Measurements from ENCODE around the gene GALNS. TPM values are rescaled to one million over a fixed set of nuclear protein-coding genes. Genes with fewer than 3 reads are reported as not detected.

GALNS gene
- total RNA-seq, 2 experiments from 2014 or later, result 30.8 to 38.8 TPM

DNA sequence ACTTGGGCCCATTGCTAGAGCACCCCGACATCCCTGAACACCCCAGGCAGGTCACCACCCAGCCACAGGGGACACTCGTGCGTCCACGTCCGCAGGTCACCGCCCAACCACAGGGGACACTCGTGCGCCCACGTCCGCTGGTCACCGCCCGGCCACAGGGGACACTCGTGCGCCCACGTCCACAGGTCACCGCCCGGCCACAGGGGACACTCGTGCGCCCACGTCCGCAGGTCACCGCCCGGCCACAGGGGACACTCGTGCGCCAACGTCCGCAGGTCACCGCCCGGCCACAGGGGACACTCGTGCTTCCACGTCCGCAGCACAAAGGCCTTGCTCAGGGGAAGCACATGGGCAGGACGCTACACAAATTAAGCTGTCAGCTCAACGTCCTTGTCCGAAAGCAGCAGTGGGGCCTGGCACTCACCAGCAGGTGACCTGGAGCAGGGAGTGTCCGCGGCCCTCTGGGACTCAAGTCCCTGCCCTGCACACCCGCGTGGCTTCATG lies 17.7 kb downstream of the GALNS start:
- H3K4me1 Mint-ChIP-seq, result peaks cover 5% of the 10 kb centered on the region
- H3K27ac Mint-ChIP-seq, result no peak overlapping the region
- no peak for ATAC-seq
- CTCF ChIA-PET, result no interaction called here
- no peaks in the 10 kb centered on the region for H3K36me3 Mint-ChIP-seq
- H3K4me3 Mint-ChIP-seq, result no peak overlapping the region
- H3K9me3 Mint-ChIP-seq (ENCODE audit: low read depth), result no peaks in the 10 kb centered on the region
- no peaks in the 10 kb centered on the region for H3K27me3 Mint-ChIP-seq
- no peak for DNase-seq

DNA sequence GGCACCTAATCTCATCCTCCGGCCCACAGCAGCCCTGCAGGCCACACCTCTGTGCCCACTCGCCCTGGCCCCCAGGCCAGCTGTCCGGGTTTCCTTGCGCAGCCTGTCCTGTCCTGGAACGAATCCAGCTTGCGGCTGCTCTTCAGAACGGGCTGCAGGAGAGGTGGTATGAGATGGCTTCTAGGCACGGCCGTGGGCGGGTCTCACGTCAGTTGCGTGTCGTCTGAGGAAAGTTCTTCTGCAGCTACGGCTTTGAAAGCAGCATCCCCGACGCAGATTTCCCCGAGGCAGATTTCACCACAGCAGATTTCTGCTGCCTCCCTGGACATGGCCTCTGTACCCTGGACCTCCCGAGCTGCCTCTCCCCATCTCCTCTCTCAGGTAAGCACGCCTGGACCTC lies 18.2 kb downstream of the GALNS start:
- Mint-ChIP-seq H3K27me3 (no peaks in the 10 kb centered on the region), H3K4me1 (peaks cover 5% of the 10 kb centered on the region)
- no peak for DNase-seq

DNA sequence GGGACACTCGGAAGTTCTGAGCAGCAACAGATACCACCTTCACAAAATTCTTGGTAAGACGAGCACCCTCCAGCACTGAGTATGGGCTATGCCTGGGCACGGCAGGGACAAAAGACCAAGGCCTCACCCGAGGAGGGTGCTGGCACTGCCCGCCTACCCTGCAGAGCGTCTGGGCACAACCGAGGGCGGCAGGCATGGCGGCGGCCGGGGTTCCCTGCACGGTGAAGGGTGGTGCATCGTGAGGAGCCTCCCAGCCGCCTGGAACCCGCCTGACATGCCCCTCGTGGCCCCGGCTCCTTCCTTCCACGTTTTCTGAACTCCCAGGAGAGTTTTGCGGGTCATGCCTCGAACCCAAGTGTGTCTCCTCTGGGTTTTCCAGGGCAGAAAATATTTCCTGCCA lies 18.9 kb downstream of the GALNS start:
- Mint-ChIP-seq H3K27me3 (no peaks in the 10 kb centered on the region), H3K36me3 (no peaks in the 10 kb centered on the region), H3K4me1 (peaks cover 5% of the 10 kb centered on the region), H3K9me3 (ENCODE audit: low read depth) (no peaks in the 10 kb centered on the region), H3K27ac (no peak overlapping the region), H3K4me3 (no peak overlapping the region)
- CTCF ChIA-PET, result no interaction called here
- ATAC-seq (no peak), DNase-seq (no peak)

More for the DNA sequence above, 18.2 kb downstream of the GALNS start:
- no peak for ATAC-seq
- Mint-ChIP-seq H3K9me3 (ENCODE audit: low read depth) (no peaks in the 10 kb centered on the region), H3K27ac (no peak overlapping the region), H3K4me3 (no peak overlapping the region), H3K36me3 (no peaks in the 10 kb centered on the region)
- CTCF ChIA-PET, result no interaction called here

DNA sequence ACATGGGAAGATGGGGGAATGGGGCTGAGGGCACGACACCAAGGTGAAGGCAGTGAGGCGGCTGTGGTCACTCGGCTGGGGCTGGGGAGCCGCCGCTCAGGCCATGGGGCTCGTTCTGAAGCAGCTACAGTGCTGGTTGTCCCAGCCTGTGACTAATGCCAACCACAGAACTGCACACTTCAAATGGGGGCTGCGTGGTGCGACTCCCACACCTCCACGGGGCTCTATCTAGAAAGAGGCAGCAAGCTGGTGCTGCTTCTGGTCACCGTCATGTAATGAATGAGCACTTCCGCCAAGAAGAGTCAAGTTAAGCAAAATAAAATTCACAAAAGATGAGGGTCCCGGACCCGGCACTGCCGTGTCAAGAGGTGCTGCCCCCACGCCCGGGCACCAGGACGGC lies 20.0 kb downstream of the GALNS start:
- Mint-ChIP-seq H3K36me3 (no peaks in the 10 kb centered on the region), H3K4me1 (peaks cover under 1% of the 10 kb centered on the region), H3K9me3 (ENCODE audit: low read depth) (no peaks in the 10 kb centered on the region), H3K4me3 (no peak overlapping the region), H3K27me3 (no peaks in the 10 kb centered on the region), H3K27ac (no peak overlapping the region)
- ATAC-seq, result no peak
- CTCF ChIA-PET, result no interaction called here
- no peak for DNase-seq

DNA sequence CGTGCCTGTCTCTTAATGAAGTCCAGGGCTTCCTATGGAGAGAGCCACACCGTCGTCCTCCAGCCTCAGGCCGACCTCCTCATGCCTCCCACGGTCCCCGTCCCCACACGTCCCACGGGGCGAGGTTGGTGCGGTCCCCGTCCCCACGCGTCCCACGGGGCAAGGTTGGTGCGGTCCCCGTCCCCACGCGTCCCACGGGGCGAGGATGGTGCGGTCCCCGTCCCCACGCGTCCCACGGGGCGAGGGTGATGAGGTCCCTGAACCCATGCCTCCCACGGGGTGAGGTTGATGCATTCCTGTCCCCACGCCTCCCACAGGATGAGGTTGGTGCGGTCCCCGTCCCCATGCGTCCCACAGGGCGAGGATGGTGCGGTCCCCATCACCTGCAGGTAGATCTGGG lies 20.9 kb downstream of the GALNS start:
- no peak overlapping the region for H3K27ac Mint-ChIP-seq
- H3K4me1 Mint-ChIP-seq, result no peaks in the 10 kb centered on the region
- no peaks in the 10 kb centered on the region for H3K36me3 Mint-ChIP-seq
- H3K27me3 Mint-ChIP-seq, result no peaks in the 10 kb centered on the region
- no peaks in the 10 kb centered on the region for H3K9me3 Mint-ChIP-seq (ENCODE audit: low read depth)
- CTCF ChIA-PET, result no interaction called here
- ATAC-seq (no peak), DNase-seq (no peak)
- H3K4me3 Mint-ChIP-seq, result no peak overlapping the region

DNA sequence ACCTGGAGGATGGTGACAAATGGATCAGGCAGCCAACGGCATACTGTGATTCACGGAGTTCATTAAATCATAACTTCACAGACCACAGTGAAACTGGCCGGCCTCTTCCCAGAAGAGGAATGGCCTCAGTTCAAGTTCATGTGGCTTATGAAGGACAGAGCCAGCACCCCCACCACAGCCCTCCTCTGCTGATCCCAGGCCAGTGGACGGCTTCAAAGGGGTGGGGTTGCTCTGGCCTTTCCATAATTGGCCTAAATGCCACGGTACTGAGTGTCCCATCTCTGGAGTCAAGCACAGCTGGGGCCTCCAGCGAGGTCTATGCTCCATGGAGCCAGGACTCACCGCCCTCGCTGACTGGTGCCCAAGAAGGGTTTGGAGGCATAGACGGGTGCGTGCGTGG lies 21.4 kb downstream of the GALNS start:
- CTCF ChIA-PET, result no interaction called here
- Mint-ChIP-seq H3K9me3 (ENCODE audit: low read depth) (no peaks in the 10 kb centered on the region), H3K36me3 (no peaks in the 10 kb centered on the region), H3K4me1 (no peaks in the 10 kb centered on the region), H3K4me3 (no peak overlapping the region), H3K27me3 (no peaks in the 10 kb centered on the region), H3K27ac (no peak overlapping the region)
- ATAC-seq (no peak), DNase-seq (no peak)

DNA sequence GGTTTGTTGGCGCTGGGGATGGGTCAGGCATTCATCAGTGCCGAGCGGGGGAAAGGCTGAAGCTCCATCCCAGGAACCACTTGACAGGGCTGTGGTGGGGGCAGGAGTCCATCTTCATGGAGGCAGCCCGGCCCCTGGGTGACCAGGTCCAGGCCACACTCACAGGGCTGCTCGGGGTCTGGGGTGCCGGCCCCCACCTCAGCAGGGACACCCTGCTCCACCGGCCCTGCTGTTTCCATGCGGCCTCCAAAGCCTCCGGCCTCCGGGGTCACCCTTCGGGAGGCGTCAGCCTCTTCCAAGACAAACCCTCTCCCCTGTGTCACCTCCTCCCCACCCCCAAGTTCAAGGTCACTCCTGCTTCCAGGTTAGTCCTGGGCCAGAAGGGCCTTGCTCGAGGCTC lies 22.1 kb downstream of the GALNS start:
- H3K36me3 Mint-ChIP-seq, result no peaks in the 10 kb centered on the region
- H3K27ac Mint-ChIP-seq, result no peak overlapping the region
- ATAC-seq, result no peak
- no peaks in the 10 kb centered on the region for H3K9me3 Mint-ChIP-seq (ENCODE audit: low read depth)
- no peak for DNase-seq
- H3K4me1 Mint-ChIP-seq, result no peaks in the 10 kb centered on the region
- H3K27me3 Mint-ChIP-seq, result no peaks in the 10 kb centered on the region
- H3K4me3 Mint-ChIP-seq, result no peak overlapping the region
- CTCF ChIA-PET, result no interaction called here

DNA sequence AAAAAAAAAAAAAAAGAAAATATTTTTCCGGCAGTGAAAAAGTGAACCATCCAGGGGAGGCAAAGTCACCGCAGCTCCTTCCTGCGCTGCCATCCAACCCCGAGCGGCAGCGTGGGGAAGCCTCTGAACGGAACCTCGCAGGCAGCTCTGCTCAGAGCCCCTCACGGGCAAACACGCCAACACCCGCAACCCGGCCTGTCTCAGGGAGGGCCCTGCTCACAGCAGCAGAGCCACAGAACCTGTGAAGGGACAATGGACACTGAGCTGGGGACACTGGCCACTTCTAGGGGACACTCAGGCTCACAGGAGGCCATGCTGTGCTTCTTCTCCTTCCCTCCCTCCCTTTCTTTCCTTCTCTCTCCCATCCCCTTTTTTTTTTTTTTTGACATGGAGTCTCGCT lies 23.7 kb downstream of the GALNS start:
- Mint-ChIP-seq H3K27ac (no peak overlapping the region), H3K4me3 (no peak overlapping the region), H3K4me1 (no peaks in the 10 kb centered on the region), H3K9me3 (ENCODE audit: low read depth) (no peaks in the 10 kb centered on the region), H3K27me3 (no peaks in the 10 kb centered on the region), H3K36me3 (no peaks in the 10 kb centered on the region)
- no peak for ATAC-seq
- CTCF ChIA-PET, result no interaction called here
- DNase-seq, result no peak

DNA sequence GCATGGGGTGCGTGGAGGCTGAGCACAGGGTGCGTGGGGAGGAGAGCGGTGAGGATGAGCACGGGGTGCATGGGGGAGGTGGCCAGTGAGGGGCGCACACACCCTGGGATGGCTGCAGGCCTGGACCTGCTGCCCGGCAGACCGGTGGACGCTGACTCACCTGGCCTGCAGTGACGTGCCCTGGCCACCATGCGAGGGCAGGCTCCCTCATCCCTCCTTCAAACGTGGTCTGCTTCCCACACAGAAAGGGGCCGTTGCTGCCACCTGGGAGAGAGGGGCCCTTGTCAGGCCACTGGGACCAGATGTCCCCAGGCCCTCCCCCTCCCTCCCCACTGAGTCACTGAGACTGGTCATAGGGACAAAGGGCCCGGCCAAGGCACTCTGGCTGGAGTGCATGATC lies 24.9 kb downstream of the GALNS start:
- Mint-ChIP-seq H3K27ac (no peak overlapping the region), H3K4me3 (no peak overlapping the region), H3K27me3 (no peaks in the 10 kb centered on the region), H3K36me3 (no peaks in the 10 kb centered on the region), H3K4me1 (no peaks in the 10 kb centered on the region), H3K9me3 (ENCODE audit: low read depth) (no peaks in the 10 kb centered on the region)
- ATAC-seq, result no peak
- CTCF ChIA-PET, result no interaction called here
- no peak for DNase-seq

DNA sequence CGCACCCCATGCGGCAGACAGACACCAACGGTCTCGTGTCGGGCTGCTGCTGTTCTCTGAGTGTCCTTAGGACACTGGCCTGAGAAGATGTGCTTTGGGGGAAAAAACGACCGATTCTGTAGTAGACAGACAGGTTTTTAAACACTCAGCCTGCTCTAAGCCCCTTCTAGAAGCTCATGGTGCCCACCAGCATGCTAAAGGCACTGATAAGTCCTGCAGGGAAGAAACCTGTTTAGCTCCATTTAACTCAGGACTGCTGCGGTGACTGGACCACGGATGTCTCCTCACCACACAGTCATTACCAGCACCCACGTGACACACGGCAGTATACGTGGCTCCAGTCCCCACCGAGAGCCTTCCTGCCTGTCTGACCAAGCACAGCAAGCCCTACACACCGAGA lies 26.0 kb downstream of the GALNS start:
- H3K9me3 Mint-ChIP-seq (ENCODE audit: low read depth), result no peaks in the 10 kb centered on the region
- H3K27me3 Mint-ChIP-seq, result no peaks in the 10 kb centered on the region
- no peaks in the 10 kb centered on the region for H3K36me3 Mint-ChIP-seq
- no peak for ATAC-seq
- no peak overlapping the region for H3K4me3 Mint-ChIP-seq
- CTCF ChIA-PET, result no interaction called here
- no peak overlapping the region for H3K27ac Mint-ChIP-seq
- no peaks in the 10 kb centered on the region for H3K4me1 Mint-ChIP-seq
- DNase-seq, result no peak

DNA sequence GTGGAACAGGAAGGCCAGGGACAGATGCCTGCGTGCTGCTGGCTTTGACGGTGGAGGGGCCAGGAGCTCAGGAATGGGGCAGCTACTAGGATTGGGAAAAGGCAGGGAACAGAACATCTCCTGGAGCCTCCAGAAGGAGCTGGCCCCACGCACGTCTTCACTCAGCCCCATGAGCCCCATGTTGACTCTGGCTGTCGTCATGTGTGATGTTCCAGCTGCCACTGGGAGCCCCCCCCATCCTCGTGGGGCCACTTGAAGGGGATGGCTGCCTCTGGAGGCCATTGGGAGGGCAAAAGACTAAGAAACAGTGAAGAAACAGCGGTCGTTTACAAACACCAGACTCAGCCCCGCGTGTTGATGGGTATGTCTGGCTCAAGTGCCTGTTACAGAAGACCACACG lies 26.5 kb downstream of the GALNS start:
- CTCF ChIA-PET, result interaction anchor here (0.7 kb wide), 1 partner anchor 28 kb away, joined by 3 read pairs; no protein-coding TSS in a partner anchor
- H3K9me3 Mint-ChIP-seq (ENCODE audit: low read depth), result no peaks in the 10 kb centered on the region
- H3K36me3 Mint-ChIP-seq, result no peaks in the 10 kb centered on the region
- no peak overlapping the region for H3K27ac Mint-ChIP-seq
- no peak for ATAC-seq
- H3K4me1 Mint-ChIP-seq, result no peaks in the 10 kb centered on the region
- H3K4me3 Mint-ChIP-seq, result no peak overlapping the region
- no peaks in the 10 kb centered on the region for H3K27me3 Mint-ChIP-seq
- no peak for DNase-seq

DNA sequence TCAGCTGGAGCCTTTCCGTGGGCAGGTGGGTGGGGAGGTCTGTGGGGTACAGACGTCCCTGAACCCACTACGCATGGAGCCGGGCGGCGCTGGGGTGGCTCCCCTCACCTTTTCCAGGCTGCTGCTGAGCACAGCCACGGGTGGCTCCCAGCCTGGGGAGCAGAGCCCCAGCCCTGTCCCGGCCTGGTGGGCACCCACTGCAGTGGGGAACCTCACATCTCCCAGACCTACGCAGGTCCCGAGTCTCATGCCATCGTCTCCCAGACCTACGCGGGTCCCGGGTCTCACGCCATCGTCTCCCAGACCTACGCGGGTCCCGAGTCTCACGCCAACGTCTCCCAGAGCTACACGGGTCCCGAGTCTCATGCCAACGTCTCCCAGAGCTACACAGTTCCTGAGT lies 28.0 kb downstream of the GALNS start:
- ATAC-seq, result no peak
- Mint-ChIP-seq H3K9me3 (ENCODE audit: low read depth) (no peaks in the 10 kb centered on the region), H3K4me3 (no peak overlapping the region), H3K27ac (no peak overlapping the region), H3K27me3 (no peaks in the 10 kb centered on the region), H3K4me1 (no peaks in the 10 kb centered on the region), H3K36me3 (no peaks in the 10 kb centered on the region)
- CTCF ChIA-PET, result interaction anchor here (1.4 kb wide), 1 partner anchor 17 kb away, joined by 4 read pairs; the partner anchor contains the start of gene APRT
- no peak for DNase-seq

DNA sequence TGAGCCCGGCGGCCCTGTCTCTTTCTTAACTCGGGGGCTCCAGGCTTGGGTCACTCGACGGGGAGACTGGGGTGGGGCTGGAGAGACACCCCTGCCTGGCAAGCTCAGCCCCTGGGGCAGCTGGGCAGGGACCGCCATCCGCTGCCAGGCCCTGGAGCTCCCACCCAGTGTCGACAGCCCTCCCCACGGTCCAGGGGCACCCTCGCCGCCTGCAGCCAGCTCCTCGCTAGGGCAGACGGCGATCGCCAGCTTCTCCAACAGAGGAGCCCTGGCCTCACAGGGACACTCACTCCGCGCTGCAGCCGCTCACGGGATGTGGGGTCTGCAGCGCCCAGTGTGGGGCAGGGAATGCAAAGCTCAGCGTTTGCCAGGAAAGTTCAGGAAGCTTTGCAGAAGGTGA lies 29.0 kb downstream of the GALNS start:
- Mint-ChIP-seq H3K4me1 (no peaks in the 10 kb centered on the region), H3K4me3 (no peak overlapping the region), H3K9me3 (ENCODE audit: low read depth) (no peaks in the 10 kb centered on the region), H3K27ac (no peak overlapping the region), H3K36me3 (no peaks in the 10 kb centered on the region), H3K27me3 (no peaks in the 10 kb centered on the region)
- CTCF ChIA-PET, result interaction anchor here (0.6 to 1.4 kb wide), 3 partner anchors 9 to 1247 kb away, joined by 3 to 4 read pairs (median 4); partner anchors contain the start of gene APRT
- ATAC-seq, result no peak
- no peak for DNase-seq

DNA sequence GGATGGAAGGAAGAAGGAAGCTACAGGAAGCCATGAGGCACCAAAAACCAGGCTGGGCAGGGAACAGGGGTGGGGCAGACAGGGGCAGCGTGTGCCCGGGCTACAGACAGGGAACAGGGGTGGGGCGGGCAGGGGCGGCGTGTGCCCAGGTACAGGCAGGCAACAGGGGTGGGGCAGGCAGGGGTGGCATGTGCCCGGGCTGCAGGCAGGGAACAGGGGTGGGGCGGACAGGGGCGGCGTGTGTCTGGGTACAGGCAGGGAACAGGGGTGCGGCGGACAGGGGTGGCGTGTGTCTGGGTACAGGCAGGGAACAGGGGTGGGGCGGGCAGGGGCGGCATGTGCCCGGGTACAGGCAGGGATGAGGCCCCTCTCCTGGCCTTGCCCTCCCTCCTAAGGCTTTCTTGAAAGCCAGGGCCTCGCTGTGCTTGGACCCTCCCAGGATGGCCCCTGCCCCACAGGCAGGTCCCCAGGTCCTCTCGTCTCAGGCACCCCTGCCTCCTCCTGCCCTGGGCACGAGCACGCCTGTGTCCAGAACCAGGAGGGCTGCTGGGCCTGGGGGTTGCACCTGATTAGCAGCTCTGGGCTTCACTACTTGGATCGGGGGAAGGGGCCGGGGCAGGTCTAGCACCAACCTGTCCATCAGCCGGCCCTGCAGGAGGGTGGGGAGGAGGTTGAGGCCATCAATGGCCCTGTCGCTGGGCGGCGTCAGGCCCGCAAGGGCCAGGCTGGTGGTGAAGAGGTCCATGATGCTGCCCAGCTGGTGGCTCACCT lies 30.5 kb downstream of the GALNS start:
- Mint-ChIP-seq H3K36me3 (no peaks in the 10 kb centered on the region), H3K4me3 (no peak overlapping the region), H3K9me3 (ENCODE audit: low read depth) (no peaks in the 10 kb centered on the region), H3K4me1 (no peaks in the 10 kb centered on the region), H3K27me3 (no peaks in the 10 kb centered on the region), H3K27ac (no peak overlapping the region)
- ATAC-seq, result no peak
- no peak for DNase-seq
- CTCF ChIA-PET, result no interaction called here
